Upper lobe of left lung (tissue), 4 donors: Measurements from ENCODE around the gene SCAF11.

Experiments used
- CTCF ChIP-seq, 6 experiments: fragments of 450-650 bp in 4 of 6; fragments of 200-600 bp in 2 of 6; sonication (generic) in 2 of 6; IDR thresholded peaks; one replicate each; pipeline ENCODE4 v1.5.1; 2016 to 2019; ENCODE audit warnings: antibody characterized with exemption in 6 of 6
- EP300 ChIP-seq, 4 donors: sonication (generic); formaldehyde crosslinking; IDR thresholded peaks; one replicate each; pipeline ENCODE4 v1.5.1; 2017; ENCODE audit warnings: antibody characterized with exemption in 4 of 4, control low read depth in 2 of 4
- POLR2A ChIP-seq, 4 donors: fragments of 450-650 bp; IDR thresholded peaks; one replicate each; pipeline ENCODE4 v1.5.1; 2016 to 2017; ENCODE audit warnings: antibody characterized with exemption in 4 of 4, mild to moderate bottlenecking in 2 of 4
- POLR2AphosphoS5 ChIP-seq, 2 donors: sonication (generic); formaldehyde crosslinking; IDR thresholded peaks; one replicate each; pipeline ENCODE4 v1.5.1; 2017; ENCODE audit warnings: antibody characterized with exemption in 2 of 2

DNA sequence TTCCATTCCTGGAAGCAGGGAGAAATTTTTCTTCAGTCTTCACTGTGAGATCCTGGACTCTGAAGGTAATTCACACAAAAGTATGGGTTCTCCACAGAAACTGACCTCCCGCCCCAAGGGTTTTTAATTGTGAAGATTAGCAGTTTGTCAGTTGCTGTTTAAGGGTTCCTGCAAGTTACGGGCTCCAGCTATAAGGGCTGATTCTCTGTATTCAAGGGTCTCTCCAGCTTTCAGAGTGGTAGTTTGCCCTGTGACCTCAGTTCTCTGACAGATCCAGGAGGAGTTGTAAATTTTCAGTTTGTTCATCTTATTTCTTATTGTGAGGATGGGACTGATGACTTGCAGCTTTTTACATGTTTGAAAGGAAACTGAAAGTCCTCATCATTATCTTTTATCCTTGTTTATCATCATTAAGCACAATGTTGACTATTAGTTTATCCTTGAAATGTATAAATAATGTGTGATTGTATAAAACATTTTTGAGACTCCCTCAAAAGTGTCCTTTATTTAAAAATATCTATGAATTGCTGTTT is 110.9 kb downstream of the SCAF11 start:
- TF ChIP-seq CTCF (IDR thresholded peaks at IDR 0.05): no peak
- no peak for TF ChIP-seq POLR2AphosphoS5 (IDR thresholded peaks at IDR 0.05)
- TF ChIP-seq POLR2A (IDR thresholded peaks at IDR 0.05): no peak
- no peak for TF ChIP-seq EP300 (IDR thresholded peaks at IDR 0.05)
